Trophoblast cell (in vitro differentiated cells and primary cell): Measurements from ENCODE around the gene SRGAP3.
A peak's percentile ranks its signal among the peaks of the same experiment; 100 is the strongest.

ENCODE experiments used
- DNase-seq, 2 donors: peaks; one replicate each; pipeline ENCODE4 v3.0.0-alpha.2; 2016
- H2AFZ ChIP-seq: 2 replicates; pipeline ENCODE4 v1.6.1; 2013; ENCODE audit warnings: low read length, moderate library complexity, mild to moderate bottlenecking; ENCODE audit not compliant: insufficient read depth, poor library complexity
- H2AK5ac ChIP-seq: 2 replicates; pipeline ENCODE4 v1.6.1; 2013; ENCODE audit warnings: mild to moderate bottlenecking, low read length
- H2BK120ac ChIP-seq: 2 replicates; pipeline ENCODE4 v1.6.1; 2013; ENCODE audit warnings: low read length, mild to moderate bottlenecking, moderate library complexity; ENCODE audit not compliant: insufficient read depth, poor library complexity
- H2BK12ac ChIP-seq: 2 replicates; pipeline ENCODE4 v1.6.1; 2013; ENCODE audit warnings: mild to moderate bottlenecking, low read length, moderate library complexity
- H2BK5ac ChIP-seq: 2 replicates; pipeline ENCODE4 v1.6.1; 2013; ENCODE audit warnings: low read length, low read depth, moderate library complexity, mild to moderate bottlenecking; ENCODE audit not compliant: poor library complexity
- H3K14ac ChIP-seq: 2 replicates; pipeline ENCODE4 v1.6.1; 2013; ENCODE audit warnings: mild to moderate bottlenecking, low read length
- H3K18ac ChIP-seq: 2 replicates; pipeline ENCODE4 v1.6.1; 2013; ENCODE audit warnings: mild to moderate bottlenecking, low read length
- H3K23ac ChIP-seq: 2 replicates; pipeline ENCODE4 v1.6.1; 2013; ENCODE audit warnings: low read length
- H3K27ac ChIP-seq: 2 replicates; pipeline ENCODE4 v1.5.1; 2013; ENCODE audit warnings: low read depth, mild to moderate bottlenecking, inconsistent platforms, low read length, moderate library complexity
- H3K27me3 ChIP-seq: 2 replicates; pipeline ENCODE4 v1.6.1; 2013; ENCODE audit warnings: inconsistent platforms, mild to moderate bottlenecking, low read length, moderate library complexity; ENCODE audit not compliant: insufficient read depth
- H3K36me3 ChIP-seq, 2 experiments: 1 replicate in 1 of 2; 2 replicates in 1 of 2; pipeline ENCODE4 v1.6.1; 2013; ENCODE audit warnings: low read length in 2 of 2, mild to moderate bottlenecking in 2 of 2, moderate library complexity in 1 of 2; ENCODE audit not compliant: insufficient read depth in 2 of 2, control insufficient read depth in 1 of 2
- H3K4ac ChIP-seq: 2 replicates; pipeline ENCODE4 v1.6.1; 2013; ENCODE audit warnings: low read depth, mild to moderate bottlenecking, low read length, moderate library complexity
- H3K4me1 ChIP-seq, 2 experiments: 1 replicate in 1 of 2; 2 replicates in 1 of 2; pipeline ENCODE4 v1.6.1; 2013; ENCODE audit warnings: low read length in 2 of 2, mild to moderate bottlenecking in 2 of 2, moderate library complexity in 1 of 2; ENCODE audit not compliant: insufficient read depth in 2 of 2, control insufficient read depth in 1 of 2
- H3K4me2 ChIP-seq: 2 replicates; pipeline ENCODE4 v1.6.1; 2013; ENCODE audit warnings: inconsistent platforms, mild to moderate bottlenecking, low read length, moderate library complexity
- H3K4me3 ChIP-seq: 2 replicates; pipeline ENCODE4 v1.5.1; 2013; ENCODE audit warnings: mild to moderate bottlenecking, low read depth, low read length, inconsistent platforms
- H3K79me1 ChIP-seq: one replicate; pipeline ENCODE4 v1.6.1; 2013; ENCODE audit warnings: low read length
- H3K79me2 ChIP-seq: 2 replicates; pipeline ENCODE4 v1.6.1; 2013; ENCODE audit warnings: low read length, mild to moderate bottlenecking; ENCODE audit not compliant: control insufficient read depth, insufficient read depth, poor library complexity
- H3K9ac ChIP-seq: 2 replicates; pipeline ENCODE4 v1.6.1; 2013; ENCODE audit warnings: mild to moderate bottlenecking, low read length
- H3K9me3 ChIP-seq: 2 replicates; pipeline ENCODE4 v1.6.1; 2013; ENCODE audit warnings: low read depth, mild to moderate bottlenecking, control low read depth, inconsistent platforms, low read length; ENCODE audit not compliant: insufficient read depth
- H4K12ac ChIP-seq: 2 replicates; pipeline ENCODE4 v1.6.1; 2013; ENCODE audit warnings: low read depth, mild to moderate bottlenecking, low read length, moderate library complexity
- H4K8ac ChIP-seq: 2 replicates; pipeline ENCODE4 v1.6.1; 2013; ENCODE audit warnings: low read depth, mild to moderate bottlenecking, low read length, moderate library complexity
- H4K91ac ChIP-seq: one replicate; pipeline ENCODE4 v1.6.1; 2013; ENCODE audit warnings: low read depth, mild to moderate bottlenecking, low read length, moderate library complexity
- WGBS: extraction: QIAGEN DNeasy Blood & Tissue Kit; methylation state at CpG from one replicate; pipeline ENCODE4 v1.1.7; 2013; ENCODE audit warnings: missing lambda C conversion rate; ENCODE audit not compliant: insufficient read length, insufficient coverage; ENCODE audit errors: extremely low coverage; 5-methylcytosine and 5-hydroxymethylcytosine counted together

Gene SRGAP3

GRCh38 chr3:9129365-9129764 is 120.1 kb downstream of the SRGAP3 start:
- Histone ChIP-seq H3K9me3 (no peaks in the 10 kb centered on the region), H4K12ac (no peak overlapping the region)
- no CpG with 5 or more reads among the region's 2 CpGs for WGBS

GRCh38 chr3:9125278-9125951 is 124.0 kb downstream of the SRGAP3 start:
- no CpG with 5 or more reads among the region's 7 CpGs for WGBS
- H2BK120ac ChIP-seq, result no peak overlapping the region
- no peak overlapping the region for H4K8ac ChIP-seq
- H3K18ac ChIP-seq, result no peak overlapping the region
- H2AK5ac ChIP-seq, result no peak overlapping the region
- H3K36me3 ChIP-seq, result no peaks in the 10 kb centered on the region
- H3K27ac ChIP-seq, result no peak overlapping the region
- H3K9ac ChIP-seq, result no peak overlapping the region
- H3K14ac ChIP-seq, result no peak overlapping the region
- H3K9me3 ChIP-seq, result no peaks in the 10 kb centered on the region
- no peak overlapping the region for H2BK5ac ChIP-seq
- no peak overlapping the region for H3K4me3 ChIP-seq
- no peak overlapping the region for H3K4ac ChIP-seq
- peaks cover 5 to 7% of the 10 kb centered on the region in 2 experiments for H3K4me1 ChIP-seq
- H3K79me2 ChIP-seq, result no peaks in the 10 kb centered on the region
- no peak overlapping the region for H2BK12ac ChIP-seq
- H2AFZ ChIP-seq, result no peak overlapping the region
- H3K79me1 ChIP-seq, result no peaks in the 10 kb centered on the region
- DNase-seq, result peak; percentile 34 to 74
- H4K12ac ChIP-seq, result no peak overlapping the region
- no peak overlapping the region for H3K4me2 ChIP-seq
- H4K91ac ChIP-seq, result no peak overlapping the region
- no peak overlapping the region for H3K23ac ChIP-seq
- no peaks in the 10 kb centered on the region for H3K27me3 ChIP-seq

More at GRCh38 chr3:9129365-9129764, 120.1 kb downstream of the SRGAP3 start:
- Histone ChIP-seq H2BK12ac (no peak overlapping the region), H3K36me3 (no peaks in the 10 kb centered on the region), H3K18ac (no peak overlapping the region), H3K9ac (no peak overlapping the region), H3K4me1 (peaks cover 4 to 5% of the 10 kb centered on the region in 2 experiments), H2BK120ac (no peak overlapping the region), H2BK5ac (no peak overlapping the region), H3K79me1 (no peaks in the 10 kb centered on the region), H3K14ac (no peak overlapping the region), H3K4me3 (no peak overlapping the region), H3K4ac (no peak overlapping the region), H2AK5ac (no peak overlapping the region), H4K8ac (no peak overlapping the region), H3K4me2 (no peak overlapping the region), H3K27ac (no peak overlapping the region), H4K91ac (no peak overlapping the region), H2AFZ (no peak overlapping the region), H3K23ac (no peak overlapping the region), H3K79me2 (no peaks in the 10 kb centered on the region), H3K27me3 (no peaks in the 10 kb centered on the region)
- no peak for DNase-seq

GRCh38 chr3:9124730-9125129 is 124.7 kb downstream of the SRGAP3 start:
- H2BK5ac ChIP-seq, result no peak overlapping the region
- H3K36me3 ChIP-seq, result no peaks in the 10 kb centered on the region
- H2AFZ ChIP-seq, result no peak overlapping the region
- H3K18ac ChIP-seq, result no peak overlapping the region
- H3K27ac ChIP-seq, result no peak overlapping the region
- no peaks in the 10 kb centered on the region for H3K27me3 ChIP-seq
- H3K79me1 ChIP-seq, result no peaks in the 10 kb centered on the region
- H4K8ac ChIP-seq, result no peak overlapping the region
- no peak overlapping the region for H3K4me3 ChIP-seq
- no peak overlapping the region for H2AK5ac ChIP-seq
- DNase-seq, result no peak
- no peak overlapping the region for H4K12ac ChIP-seq
- H4K91ac ChIP-seq, result no peak overlapping the region
- no peak overlapping the region for H2BK120ac ChIP-seq
- WGBS, result no CpG with 5 or more reads among the region's 15 CpGs
- H3K4ac ChIP-seq, result no peak overlapping the region
- H3K9ac ChIP-seq, result no peak overlapping the region
- H3K79me2 ChIP-seq, result no peaks in the 10 kb centered on the region
- no peak overlapping the region for H3K23ac ChIP-seq
- no peak overlapping the region for H3K4me2 ChIP-seq
- H3K9me3 ChIP-seq, result no peaks in the 10 kb centered on the region
- H3K4me1 ChIP-seq, result peaks cover 5 to 7% of the 10 kb centered on the region in 2 experiments
- H2BK12ac ChIP-seq, result no peak overlapping the region
- no peak overlapping the region for H3K14ac ChIP-seq

GRCh38 chr3:9123840-9124239 is 125.6 kb downstream of the SRGAP3 start:
- Histone ChIP-seq H3K14ac (no peak overlapping the region), H2BK12ac (no peak overlapping the region), H3K4me3 (no peak overlapping the region), H2BK120ac (no peak overlapping the region), H3K4me1 (peaks cover 5 to 7% of the 10 kb centered on the region in 2 experiments), H2AK5ac (no peak overlapping the region), H3K27ac (no peak overlapping the region), H4K12ac (no peak overlapping the region), H3K27me3 (no peaks in the 10 kb centered on the region), H3K36me3 (no peaks in the 10 kb centered on the region), H2AFZ (no peak overlapping the region), H3K79me1 (no peaks in the 10 kb centered on the region), H3K9ac (no peak overlapping the region), H2BK5ac (no peak overlapping the region), H4K91ac (no peak overlapping the region), H3K4ac (no peak overlapping the region), H3K18ac (no peak overlapping the region), H3K23ac (no peak overlapping the region), H3K4me2 (no peak overlapping the region), H3K9me3 (no peaks in the 10 kb centered on the region), H4K8ac (no peak overlapping the region), H3K79me2 (no peaks in the 10 kb centered on the region)
- whole genome bisulfite sequencing, result no CpG with 5 or more reads among the region's 4 CpGs
- DNase-seq, result no peak
